GM21528 (cell line): ENCODE results near the gene SDK2.
"Not testable (repeated sequence)": the region's sequence is repeated elsewhere in the genome, so short reads cannot be mapped to it uniquely, and the experiment has no call there.

Source experiments
- ATAC-seq: cut with Tn5 transposase; IDR thresholded peaks from one replicate; pipeline ENCODE4 v1.9.1; 2021; ENCODE audit warnings: mild to moderate bottlenecking, moderate library complexity; ENCODE audit not compliant: unreplicated experiment, low FRiP score

SDK2 gene

DNA sequence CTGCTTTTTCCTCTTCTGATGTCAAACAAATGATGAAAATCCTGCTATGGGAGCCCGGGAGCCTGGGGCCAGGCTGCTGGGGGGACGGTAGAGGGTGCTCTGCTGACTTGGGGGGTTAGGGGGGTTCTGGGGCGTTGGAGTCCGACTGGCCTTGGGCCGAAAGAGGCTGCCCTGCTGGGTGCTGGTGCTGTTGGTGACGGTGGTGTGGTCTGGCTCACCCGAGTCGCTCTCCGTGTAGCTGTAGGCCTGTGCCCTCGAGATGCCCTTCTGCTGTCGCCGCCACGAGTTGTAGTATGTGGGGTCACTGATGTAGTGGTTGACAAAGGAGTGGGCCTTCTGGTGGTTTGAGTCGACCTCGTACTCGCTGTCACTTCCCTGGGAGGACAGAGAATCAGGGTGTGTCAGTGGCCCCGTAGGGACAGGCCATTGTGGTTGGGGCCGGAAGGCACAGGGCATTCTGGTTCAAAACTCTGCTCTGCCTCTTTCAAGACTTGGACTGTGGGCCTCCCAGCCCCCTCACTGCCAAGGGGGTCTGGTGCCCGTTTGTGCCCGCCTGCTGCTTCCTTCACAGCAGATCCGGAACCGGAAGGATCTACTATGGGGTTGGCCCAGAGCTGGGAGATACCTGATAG, 305.6 kb downstream of the SDK2 start:
- no peak for ATAC-seq

DNA sequence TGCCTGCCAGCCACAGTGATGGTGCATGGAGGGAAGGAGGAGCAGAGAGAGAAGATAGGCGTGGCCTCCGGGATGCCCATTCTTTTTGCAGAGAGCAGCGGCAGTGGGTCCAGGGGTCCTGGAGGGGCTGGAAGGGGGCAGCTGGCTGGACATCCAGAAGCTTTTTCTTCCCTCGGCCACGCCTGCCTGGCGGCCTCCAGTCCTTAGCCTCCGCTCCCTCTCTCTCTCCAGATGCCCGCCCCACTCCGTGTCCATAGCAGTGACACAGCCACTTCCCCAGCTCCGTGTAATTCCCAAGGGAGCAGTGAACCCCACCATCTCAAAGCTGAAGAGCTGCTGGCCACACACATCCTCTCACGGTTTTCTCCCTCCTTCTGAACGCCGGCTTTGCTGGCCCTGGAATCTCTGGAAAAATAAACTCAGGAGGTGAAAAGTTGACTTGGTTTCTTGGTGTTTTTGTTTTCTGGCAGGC, 306.2 kb downstream of the SDK2 start:
- no peak for ATAC-seq

DNA sequence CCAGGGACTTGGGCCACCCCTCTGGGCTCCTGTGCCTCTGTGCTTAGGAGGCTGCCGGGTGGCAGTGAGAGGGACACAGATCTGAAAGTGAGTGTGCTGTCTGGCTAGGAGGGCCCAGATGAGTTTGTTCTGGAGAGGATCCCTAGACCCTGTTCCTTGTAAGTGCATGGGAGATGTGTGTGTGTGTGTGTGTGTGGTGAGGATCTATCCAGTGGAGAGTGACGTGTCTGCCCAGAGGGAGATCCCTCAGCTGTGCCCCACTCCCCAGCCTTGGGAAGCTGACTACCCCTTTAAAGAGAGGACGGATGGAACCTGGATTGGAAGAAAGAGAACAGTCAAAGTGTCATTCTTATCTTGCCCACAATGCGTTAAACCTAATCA, 306.9 kb downstream of the SDK2 start:
- ATAC-seq = no peak

DNA sequence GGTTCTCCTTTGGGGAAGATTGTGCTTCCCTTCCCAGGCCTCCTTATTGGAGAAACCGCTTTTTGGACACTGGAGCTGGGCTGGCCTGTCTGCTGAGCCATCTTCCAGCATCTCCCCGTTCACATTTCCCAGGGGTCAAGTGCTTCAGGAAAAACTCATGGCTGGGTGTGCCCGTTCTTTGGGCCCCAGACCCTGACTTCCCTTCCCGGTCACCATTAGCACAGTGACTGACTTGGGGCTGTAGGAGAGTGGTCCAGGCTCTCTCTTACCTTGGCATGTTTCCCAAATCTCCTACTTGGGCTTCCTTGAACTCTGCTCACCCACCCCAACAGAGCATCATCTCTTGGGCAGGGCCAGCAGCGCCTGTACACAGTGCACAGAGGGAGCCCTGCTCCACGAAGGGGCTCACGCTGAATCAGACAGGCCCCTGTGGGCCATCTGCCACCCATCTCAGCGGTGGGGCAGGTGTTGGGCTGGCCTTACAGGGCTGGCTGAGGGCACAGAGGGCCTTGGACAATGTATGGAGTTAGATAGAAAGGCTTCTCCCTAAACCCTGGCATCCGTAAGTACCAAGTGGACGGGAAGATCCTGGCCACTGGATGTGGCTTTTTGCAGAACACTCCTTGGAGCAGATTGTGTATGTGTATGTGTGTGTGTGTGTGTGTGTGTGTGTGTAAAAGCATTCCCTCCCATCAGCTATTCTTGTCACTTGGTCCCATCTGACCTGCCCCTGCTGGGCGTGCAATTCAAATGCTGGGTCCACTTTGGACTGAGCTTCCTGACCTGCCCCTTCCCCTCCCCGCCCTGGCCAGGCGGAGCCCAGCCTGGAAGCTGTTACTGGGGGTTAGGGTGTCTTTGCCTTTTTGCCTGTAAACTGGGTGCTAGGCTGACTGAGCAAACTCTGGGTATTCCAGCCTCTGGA, 307.6 kb downstream of the SDK2 start:
- no peak for ATAC-seq

DNA sequence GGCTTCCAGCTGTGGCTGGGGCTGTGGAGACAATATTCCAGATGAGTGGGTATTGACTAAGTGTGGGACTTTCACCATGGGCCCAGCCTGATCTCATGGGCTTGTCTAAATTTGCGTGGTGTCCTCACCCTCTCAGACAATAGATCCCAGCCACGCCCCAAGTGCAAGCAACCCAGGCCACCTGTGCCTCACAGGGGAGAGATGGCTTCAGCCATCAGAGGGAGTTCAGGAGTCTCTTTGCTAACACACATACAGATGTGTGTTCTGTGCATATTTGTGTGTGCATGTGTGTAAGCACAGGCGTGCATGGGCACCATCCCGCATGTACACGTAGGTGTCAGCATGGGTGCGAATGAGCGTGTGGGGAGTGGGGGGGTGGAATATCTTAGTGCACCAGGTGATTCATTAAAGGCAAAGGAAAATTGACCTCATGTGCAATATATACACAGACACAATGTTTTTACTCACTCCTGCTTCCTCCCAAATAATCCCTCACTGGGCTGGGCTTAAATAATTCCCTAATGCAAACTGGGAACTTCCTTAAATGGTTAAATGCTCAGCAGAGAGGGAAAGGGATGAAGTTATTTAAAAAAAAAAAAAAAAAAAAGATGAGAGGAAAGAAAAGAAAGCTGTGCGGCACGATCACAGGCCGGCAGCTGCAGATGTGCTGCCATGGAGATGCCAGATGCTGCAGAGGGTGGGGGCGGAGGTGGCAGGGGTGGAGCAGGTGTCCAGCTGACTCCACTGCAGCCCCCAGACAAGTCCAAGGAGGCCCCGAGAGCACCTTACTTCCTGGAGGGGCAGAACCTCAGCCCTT, 308.4 kb downstream of the SDK2 start:
- no peak for ATAC-seq

DNA sequence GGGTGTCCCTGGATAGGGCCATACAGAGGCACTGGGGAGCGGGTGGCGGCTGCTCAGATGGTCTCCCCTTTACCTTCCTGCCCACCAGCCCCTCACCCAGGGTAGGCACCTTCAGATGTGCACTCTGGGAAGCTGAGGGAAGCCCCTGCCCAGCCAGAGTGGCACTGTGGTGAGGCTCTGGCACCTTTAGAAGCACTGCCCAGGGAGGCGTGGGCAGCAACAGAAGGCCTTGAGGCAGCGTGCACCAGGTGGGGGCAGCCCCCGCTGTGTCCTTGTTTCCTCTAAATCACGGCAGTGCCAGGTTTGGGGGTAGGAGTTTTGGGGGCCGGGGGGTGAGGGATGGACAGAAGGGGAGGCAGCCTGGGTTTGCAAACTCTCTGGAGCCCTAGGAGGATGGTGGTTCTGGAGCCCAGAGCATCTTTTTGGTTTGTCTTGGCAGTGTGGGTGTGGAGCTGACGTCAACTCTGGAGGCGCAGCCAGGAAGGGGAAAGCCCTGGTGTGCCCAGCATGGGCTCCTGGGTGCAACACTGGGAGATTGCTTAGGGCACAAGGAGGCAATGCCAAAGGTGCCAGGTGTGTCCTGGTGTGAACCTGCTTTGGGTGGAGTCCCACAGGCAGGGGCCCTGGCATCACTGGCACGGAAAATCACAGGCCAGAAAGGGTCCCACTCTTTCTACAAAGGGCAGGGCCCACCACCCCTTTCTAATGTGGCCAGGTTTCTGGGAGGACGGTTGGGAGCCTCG, 309.3 kb downstream of the SDK2 start:
- ATAC-seq = no peak

DNA sequence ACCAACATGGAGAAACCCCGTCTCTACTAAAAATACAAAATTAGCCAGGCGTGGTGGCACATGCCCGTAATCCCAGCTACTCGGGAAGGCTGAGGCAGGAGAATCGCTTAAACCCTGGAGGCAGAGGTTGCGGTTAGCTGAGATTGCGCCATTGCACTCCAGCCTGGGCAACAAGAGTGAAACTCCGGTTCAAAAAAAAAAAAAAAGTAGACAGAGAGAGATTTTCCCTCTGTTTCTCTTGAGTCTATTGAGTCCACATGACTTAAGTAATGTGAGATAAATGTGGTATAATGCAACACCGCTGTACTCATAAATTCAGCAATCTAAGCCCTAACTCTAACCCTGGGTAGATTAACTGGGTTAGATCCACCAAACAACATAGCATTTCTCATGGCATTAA, 310.8 kb downstream of the SDK2 start:
- ATAC-seq = not testable (repeated sequence)

DNA sequence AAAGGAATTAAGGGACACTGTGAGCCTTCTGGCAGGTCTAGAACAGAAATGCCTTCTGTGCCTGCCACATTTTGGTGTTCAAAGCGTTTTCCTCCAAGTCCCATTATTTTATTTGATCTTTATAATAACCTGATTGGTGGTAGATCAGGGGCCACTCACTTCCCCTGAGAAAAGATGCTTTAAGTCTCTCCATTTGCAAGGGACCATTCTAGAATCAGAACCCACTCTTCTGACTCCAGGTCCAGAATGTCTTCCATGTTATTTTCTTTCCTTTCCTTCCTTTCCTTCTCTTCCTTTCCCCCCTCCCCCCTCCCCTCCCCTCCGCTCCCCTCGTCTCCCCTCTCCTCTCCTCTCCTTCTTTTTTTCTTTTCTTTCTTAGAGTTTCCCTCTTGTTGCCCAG, 313.2 kb downstream of the SDK2 start:
- ATAC-seq = no peak

DNA sequence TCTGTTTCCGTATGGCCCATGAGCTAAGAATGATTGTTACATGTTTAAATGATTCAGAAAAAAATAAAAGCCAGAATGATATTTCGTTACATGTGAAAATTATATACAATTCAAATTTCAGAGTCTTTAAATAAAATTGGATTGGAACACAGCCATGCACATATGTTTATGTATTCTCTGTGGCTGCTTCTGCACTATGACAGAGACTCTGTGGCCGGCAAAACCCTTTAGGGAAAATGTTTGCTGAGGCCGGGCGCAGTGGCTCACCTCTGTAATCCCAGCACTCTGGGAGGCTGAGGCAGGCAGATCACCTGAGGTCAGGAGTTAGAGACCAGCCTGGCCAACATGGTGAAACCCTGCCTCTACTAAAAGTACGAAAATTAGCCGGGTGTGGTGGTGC, 316.6 kb downstream of the SDK2 start:
- no peak for ATAC-seq

DNA sequence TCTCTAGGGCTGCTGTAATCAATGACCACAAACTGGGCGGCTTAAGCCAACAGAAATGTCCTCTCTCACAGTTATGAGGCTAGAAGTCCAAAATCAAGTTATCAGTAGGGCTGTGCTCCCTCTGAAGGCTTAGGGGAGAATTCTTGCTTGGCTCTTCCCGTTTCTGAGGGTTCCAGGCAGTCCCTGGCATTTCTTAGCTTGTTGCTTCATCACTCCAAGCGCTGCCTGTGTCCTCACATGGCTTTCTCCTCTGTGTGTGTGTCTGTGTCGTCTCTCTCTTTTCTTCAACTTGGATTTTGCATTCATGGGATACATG, 318.8 kb downstream of the SDK2 start:
- ATAC-seq = no peak

DNA sequence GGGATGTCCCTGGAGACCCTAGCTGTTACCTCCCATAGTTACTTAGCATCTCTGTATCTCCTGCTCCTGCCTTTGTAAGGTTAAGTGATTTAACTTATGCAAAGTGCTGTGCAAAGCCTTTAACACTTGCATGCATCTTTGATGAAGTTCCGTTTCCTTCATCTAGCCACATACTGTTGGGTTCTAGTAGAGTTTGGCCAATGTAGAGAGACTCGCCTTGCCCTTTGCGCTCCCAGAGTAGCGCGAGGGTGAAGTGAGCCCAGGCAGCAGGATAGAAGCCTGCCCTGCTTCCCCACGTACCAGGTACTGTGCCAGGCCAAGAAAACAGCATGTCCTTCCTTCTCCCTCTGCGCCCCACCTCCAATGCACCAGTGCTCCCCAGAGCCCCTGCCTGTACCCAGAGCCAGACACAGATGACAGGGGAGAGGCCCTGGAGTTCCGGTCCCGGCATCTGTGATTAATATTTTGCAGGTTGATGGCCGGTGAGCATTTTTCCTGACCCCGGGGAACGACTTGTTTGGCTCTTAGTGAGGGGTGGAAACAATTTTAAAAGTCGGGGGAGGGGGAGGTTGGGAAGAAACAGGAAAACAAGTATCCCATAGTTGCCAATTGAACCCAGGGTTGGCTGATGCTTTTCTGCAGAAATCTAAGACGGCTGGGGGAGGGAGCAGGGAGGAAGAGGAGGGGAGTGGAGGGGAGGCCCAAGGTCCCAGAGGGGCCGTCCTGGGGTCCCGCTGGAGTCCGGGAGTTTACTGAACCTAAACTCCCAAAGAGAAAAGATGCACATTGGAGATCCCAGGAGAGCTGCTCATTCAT, 319.3 kb downstream of the SDK2 start:
- ATAC-seq = no peak

DNA sequence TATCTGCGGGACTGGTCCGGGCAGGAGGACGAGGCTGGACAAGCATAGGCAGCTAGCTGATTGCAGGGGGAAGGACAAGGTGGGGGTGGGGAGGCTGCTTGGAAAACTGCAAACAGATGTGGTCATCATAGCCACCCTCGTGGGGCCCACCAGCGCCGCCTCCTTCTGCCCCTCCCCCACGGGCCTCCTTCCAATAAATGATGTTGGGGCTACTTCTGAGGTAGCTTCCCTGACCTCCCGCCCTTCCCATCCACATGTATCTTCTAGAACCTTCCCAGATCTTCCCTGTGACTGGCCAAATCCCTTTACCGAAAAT, 320.1 kb downstream of the SDK2 start:
- no peak for ATAC-seq

DNA sequence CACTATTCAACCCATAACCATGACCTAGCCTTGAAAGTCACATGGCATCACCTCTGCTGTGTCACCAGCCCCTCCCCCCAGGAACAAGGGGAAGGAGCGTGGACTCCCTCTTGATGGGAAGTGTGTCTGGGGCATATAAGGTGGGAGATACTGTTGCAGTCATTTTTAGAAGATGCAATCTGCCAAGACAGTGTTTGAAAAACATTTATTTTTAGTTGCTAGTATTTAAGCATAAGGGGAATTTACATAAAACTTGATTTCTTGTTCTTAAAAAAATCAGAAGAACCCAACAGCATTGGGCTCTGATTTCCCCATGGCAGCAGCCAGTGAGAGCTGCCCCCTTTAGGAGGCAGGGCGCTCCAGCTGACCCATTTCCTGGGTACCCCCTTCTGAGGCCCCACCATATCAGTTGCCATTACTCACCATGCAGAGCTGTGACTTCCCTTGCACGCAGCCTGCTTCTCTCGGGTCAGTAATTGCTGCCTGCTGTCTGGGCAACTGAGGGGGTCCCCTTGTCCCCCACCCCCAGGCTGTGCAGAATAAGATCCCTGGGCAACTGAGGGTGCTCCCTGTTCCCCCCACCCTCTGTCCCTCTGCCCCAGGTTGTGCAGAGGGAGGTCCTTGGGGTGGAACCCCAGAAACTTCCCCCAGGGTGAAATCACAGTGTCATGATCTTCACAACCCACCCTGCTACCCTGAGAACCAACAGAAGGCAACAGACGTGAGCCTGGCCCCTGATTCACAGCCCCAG, 320.7 kb downstream of the SDK2 start:
- ATAC-seq = no peak

DNA sequence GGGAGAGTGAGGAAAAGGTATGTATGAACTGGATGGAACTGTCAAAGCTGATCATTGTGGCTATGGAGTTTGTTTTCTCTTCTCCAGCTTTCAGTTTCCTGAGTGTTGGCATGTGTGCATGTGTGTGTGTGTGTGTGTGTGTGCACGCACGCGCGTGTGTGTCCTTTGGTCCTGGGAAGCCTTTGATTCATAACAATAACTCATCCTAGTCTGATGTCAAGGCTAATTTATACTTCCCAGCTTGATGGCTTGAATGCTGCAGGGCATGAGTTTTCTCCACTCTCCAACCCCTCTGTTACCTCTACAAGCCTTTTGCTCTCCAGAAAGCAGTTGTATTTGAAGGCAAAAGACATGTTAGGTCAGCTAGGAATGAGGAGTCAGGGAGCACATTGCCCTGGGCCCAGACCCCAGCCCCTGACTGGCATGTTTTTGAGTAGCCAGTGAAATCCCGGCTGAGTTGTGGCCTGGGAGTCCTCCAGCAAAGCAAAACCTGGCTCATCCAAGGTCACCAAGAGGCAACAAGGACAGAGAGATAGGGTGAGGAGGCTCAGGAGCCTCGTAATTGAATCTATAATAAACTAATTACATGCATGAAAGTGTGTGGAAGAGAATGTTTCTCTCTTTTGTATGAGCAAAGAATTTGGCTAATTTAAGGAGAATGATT, 323.5 kb downstream of the SDK2 start:
- ATAC-seq = no peak

DNA sequence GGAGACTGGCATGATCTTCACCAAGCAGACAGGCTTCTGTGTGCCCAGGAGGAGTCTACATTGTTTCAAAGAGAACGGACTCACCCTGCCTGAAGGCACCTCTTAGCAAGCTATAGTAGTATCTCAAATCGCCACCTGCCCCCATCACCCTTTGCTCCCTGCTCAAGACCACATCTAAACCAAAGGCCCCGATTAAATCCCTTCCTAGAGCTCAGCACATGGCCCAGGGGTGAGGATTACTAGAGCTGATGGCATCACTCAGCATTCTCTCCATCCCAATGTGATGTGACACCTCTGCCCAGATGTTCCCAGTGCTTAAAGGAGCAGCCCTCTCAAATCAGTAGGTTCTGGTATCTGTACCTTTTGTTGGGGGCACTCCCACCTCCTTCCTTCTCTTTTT, 324.5 kb downstream of the SDK2 start:
- no peak for ATAC-seq

DNA sequence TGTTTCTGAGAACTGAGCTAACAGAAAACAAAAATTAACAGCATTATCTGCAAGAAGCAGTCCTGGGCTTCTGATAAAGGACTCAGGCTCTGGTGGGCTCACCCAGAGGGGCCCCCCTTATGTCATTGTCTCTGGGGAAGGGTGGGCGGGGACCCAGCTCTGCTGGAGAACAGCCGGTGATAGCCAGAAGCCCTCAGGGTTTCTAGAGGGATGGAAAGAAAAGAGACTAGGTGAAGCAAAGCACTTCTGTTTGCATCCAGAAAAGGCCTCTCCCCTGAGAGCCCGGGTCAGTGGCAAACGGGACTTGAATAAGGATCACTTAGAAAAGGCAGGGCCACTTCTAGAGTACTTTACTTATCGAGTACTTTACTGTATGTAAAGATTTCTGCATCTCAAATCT, 325.4 kb downstream of the SDK2 start:
- no peak for ATAC-seq

DNA sequence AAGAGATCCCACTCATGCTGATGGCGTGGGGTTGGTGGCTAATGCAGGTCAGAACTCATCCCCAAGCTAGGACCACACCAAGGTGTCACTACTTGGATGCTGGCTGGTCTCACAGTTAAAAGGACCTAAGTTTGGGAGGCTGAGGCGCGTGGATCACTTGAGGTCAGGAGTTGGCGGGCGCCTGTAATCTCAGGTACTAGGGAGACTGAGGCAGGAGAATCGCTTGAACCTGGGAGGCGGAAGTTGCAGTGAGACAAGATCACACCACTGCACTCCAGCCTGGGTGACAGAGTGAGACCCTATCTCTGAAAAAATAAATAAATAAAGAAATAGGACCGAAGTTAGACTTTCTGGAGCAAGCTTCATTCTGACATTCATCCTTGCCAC, 325.8 kb downstream of the SDK2 start:
- no peak for ATAC-seq

DNA sequence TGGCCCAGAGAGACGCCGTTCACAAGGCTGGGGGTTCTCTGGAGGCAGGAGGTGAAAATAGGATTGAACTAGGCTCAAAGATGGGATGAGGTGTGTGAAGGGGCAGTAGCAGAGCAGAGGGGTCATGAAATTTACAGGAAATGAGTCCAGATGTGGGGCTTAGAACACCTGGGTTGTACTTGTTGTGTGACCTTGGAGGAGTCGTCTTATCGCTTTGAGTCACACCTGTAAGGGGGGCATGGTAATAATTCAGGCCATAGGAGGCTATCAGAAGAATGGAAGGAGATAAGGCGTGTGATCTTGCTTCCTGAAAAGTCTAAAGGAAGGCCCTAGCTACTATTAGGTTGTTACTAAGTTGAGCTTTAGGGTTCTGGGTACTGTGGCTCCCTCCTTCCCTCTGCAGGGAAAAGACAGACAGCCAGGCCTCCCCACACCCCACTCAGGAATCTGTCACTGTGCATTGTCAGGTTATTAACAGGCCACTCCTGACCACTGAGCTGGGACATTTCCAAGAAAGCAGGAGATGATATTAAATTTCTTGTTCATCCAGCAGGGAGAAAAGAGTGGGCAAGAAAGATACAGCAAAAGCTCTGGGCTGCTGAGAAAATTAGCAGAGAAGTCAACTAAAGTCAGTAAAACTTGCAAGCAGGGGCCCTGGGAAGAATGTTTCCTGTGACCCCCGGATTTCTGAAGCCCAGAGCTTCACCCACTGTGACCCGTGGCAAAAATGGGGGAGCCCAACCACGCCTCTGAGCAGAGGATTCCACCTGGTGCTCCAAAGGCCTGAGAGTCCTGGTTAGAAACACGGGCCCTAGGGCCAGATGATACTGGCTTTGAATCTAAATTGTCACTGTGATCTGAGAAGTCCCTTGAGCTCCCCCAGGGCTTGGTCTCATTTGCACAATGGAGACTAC, 326.5 kb downstream of the SDK2 start:
- no peak for ATAC-seq
